SU-DHL-6 (cell line): Measurements from ENCODE around the gene RAI1.

ENCODE experiments used
- CTCF ChIP-seq: fragments of 200-600 bp; sonication (generic); IDR thresholded peaks from one replicate; pipeline ENCODE4 v1.5.1; 2017; ENCODE audit warnings: antibody characterized with exemption, mild to moderate bottlenecking, low read length, moderate library complexity; ENCODE audit not compliant: insufficient read depth, poor library complexity, severe bottlenecking
- EZH2phosphoT487 ChIP-seq: fragments of 200-600 bp; sonication (generic), shearing (Covaris generic); conservative IDR thresholded peaks from 2 replicates; pipeline ENCODE4 v1.6.1; 2018; ENCODE audit warnings: mild to moderate bottlenecking, antibody characterized with exemption, low read length, moderate library complexity, mixed read lengths

GRCh38 chr17:17671369-17672129 is 9.7 kb upstream of the RAI1 start:
- TF ChIP-seq CTCF (no peak), EZH2phosphoT487 (no peak)
